ENCODE measurements around the gene PUSL1.

Gene PUSL1

GRCh38 chr1:1356796-1357401, 48.5 kb downstream of the PUSL1 start:
- no peak for DNase-seq

DNA sequence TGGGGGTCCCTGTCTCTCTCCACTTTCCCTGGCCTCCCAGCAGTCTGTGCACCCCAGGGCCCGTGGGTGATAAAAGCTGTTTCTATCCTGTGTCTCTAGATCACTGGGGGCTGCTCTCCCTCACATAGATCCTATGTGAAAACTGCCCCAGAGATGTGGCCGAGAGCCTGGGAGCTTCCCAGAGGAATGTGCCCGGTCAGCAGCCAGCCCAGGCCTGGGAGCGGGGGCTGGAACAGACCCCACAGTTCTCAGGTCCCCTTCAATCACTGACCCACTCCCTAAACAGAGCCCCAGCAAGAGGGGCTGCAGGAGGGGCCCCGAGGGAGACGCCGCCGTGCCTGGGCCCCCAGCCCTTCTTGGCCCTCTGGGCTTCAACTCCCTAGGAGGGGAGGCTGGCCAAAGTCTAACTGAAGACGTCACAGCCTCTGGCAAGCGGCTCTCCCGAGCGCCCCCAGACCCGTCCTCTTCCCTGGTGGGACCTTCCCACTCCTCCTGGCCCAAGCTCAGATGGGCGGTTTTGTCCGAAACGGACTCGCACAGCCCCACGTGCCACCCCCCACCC, 49.6 kb downstream of the PUSL1 start:
- no peak for DNase-seq

DNA sequence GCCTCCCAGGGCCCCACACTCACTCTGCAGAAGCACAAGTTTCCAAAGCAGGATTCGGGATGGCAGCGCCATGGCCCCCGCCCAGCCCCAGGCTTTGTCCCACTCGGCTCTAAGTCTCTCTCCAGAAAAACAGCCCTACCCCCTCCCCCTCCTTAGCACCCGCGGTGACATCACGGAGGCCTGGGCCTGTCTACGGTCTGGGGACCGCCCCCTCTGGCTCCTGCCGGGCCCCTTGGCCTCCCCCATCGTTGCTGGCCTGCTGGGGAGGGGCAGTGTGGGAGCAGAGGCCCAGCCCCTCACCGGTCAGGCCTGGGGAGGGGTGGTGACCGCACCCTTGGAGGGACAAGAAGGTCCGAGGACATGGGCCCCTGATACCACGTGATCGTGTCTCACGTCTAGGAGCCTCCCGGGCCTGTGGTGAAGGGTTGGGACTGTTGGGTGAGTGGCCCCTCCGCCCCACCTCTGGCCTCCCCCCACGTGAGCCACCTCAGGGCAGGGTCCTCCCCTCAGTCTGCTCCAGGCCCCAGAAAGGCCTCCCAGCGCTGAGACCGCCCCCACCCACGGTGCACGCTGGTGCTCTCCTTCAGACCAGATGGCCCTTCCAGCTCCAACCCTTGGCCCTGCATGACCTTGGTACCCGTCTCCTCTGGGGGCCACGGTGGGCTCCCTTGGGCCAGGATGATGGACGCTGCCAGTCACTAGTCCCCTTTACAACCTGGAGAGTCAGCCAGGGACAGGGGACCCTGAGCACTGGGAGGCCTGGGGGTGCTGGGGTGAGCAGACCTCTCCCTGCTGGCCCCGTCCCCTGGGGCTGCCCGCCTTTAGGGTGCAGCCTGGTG, 50.3 kb downstream of the PUSL1 start, which contains the start of gene MXRA8:
Gene MXRA8, minus strand, starts transcription at position 123 of the 839 bp plus-strand sequence. Its CDS starts 51 bp downstream, at position 72.
- no peak for DNase-seq

DNA sequence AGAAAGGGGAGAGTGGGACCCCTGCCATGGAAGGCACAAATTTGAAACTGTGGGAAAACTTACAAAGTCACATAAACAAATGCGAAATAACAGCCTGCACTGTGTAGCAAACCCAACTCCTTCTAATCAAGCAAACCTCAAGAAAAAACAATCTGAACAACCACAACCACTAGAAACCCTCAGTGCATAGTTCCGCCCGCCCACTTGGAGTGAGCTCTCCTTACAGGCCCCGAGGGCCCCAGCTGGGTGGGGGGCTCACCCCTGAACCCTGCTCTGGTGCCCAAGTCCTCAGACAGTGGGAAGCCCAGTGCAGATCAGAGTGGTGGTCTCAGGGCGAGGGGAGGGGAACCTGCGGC, 50.9 kb downstream of the PUSL1 start:
- DNase-seq: no peak

GRCh38 chr1:1359664-1360468, 51.5 kb downstream of the PUSL1 start:
- no peak for DNase-seq

DNA sequence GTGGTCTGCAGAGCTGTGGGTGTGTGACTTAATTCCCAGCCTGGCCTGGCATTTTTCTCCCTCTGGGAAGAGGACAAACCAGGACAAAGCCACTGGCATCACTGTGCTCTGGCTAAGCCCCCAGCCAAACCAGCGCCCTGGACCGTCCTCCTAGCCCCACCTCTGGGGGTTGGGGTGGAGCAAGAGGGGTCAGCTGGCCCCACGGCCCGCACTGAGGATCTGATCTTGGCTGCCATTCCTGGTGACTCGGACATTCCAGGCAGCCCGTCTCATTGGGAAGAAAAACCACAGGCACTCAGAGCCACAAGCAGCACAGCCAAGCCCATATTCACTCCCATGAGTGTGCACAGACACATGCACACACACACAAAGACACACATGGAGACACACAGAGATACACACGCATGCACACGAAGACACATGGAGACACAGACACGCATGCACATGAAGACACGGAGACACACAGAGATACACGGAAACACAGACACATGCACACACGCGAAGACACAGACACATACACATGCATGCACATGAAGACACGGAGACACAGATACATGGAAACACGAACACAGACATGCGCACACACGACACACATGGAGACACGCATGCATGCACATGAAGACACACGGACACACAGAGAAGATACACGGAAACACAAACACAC, 52.2 kb downstream of the PUSL1 start:
- DNase-seq: no peak

Measured in activated CD4-positive, CD25-positive, alpha-beta regulatory T cell (primary cell).